ENCODE measurements around the gene SLC25A42.
"Not testable (repeated sequence)": the region's sequence is repeated elsewhere in the genome, so short reads cannot be mapped to it uniquely, and the experiment has no call there.

The SLC25A42 gene, protein sequence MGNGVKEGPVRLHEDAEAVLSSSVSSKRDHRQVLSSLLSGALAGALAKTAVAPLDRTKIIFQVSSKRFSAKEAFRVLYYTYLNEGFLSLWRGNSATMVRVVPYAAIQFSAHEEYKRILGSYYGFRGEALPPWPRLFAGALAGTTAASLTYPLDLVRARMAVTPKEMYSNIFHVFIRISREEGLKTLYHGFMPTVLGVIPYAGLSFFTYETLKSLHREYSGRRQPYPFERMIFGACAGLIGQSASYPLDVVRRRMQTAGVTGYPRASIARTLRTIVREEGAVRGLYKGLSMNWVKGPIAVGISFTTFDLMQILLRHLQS

DNA sequence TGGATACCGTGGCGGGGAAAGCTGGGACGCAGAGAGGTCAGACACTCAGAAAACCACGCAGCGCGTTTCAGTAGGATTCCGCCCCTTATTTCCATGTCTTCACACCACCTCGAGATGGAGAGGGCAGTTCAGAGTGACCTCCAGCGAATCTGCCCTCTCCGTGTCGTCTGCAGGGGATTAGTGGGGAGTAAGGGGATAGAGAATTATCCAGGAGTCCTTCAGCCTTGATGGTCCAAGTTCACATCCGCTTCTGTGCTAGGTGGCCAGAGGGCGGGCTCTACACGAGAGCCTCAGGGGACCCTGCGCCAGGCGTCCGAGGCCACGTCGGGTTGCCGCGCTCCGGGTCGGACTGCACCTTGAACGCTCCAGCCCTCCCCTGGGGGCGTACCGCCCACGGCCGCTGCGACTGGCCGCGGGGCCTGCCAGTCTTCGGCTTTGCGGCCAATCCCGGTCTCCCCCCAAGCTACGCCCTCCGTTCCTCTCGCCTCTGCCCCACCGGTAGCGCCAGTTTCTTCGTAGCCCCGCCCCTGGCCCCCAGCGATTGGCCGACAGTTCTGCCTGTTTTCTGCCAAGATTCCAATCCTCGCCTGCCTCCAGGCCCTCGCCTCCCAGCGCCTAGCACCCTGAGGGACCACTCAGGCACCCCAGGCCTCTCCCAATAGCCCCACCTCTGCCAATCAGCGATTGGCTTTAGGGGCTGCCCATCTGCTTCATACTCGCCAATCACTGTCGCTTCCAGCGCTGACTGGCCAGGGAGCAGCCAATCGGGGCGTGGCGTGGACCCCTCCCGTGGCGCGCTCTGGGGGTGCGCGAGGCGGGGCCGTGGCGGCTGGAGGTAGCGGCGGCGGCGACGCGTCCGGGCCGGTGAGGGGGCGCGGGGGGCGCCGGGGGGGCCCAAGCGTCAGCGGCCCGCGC is at the start of gene SLC25A42:
SLC25A42 (plus strand) TSS at position 812 of the 915 bp plus-strand sequence. CDS start 32,131 bp downstream, outside the sequence.
- H3K27ac ChIP-seq = peak within 1 kb of the TSS in 18 of 21 experiments; percentile 35 to 83 (median 72)
- peak within 1 kb of the TSS; percentile 45 to 91 (median 67) for H3K4me3 ChIP-seq

DNA sequence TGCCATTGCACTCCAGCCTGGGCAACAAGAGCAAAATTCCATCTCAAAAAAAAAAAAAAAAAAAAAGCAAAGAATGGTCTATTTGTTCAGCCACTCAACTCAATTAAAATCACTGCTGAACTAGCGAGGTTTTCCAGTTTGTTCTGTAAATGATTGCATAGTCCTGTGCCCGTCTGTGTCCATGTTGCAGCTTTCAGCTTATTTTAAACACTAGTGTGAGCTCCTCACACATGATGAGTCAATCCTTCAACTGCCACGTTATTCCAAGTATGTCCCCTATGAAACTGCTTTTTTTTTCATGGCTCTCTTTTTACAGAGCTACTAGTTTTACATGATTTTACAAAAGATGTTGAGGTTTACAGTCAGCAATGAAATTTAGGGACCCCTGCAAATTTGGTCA is 42.7 kb upstream of the SLC25A42 start:
- no peak overlapping the region for H3K27ac ChIP-seq
- H3K4me3 ChIP-seq = no peak overlapping the region

DNA sequence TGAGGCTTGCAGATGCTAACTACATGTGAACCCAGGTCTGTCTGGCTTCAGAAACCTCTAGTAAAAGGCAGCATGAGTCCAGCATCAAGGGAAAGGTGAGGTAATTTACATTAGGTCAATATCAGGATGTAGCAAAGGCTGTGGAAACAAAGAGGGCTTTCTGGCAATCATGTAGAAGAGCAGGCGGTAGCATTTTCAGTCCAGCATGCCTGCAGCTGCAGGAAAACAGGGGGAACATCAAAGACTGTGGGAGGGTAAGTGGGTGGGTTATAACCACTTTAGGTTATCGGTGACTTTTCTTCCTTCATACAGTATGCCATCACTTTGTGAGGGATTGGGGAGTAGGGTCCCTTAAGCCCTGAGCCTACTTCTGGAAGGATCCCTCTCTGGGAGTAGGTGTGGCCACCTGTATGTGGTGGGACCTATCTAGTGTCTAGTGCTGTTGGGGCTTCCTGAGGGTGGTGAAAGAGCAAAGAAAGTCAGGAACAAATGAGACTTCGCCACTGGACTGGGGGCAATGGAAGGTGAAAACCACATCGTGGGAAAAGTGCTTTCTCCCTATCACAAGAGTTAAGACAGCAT is 41.3 kb upstream of the SLC25A42 start:
- H3K27ac ChIP-seq = no peak overlapping the region
- no peak overlapping the region for H3K4me3 ChIP-seq

DNA sequence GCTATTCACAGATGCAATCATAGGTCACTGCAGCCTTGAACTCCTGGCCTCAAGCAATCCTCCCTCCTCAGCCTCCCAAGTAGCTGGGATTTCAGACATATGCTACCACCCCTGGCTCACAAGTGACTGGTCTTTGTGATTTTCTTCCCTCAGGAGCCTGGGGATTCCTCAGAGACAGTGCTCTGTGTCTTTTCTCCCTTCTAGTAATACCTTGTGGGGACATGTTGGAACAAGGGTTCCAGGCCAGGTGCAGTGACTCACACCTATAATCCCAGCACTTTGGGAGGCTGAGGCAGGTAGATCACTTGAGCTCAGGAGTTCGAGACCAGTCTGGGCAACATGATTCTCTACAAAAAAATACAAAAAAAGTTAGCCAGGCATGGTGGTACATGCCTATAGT is 40.4 kb upstream of the SLC25A42 start:
- not testable (repeated sequence) for H3K27ac ChIP-seq, H3K4me3 ChIP-seq

DNA sequence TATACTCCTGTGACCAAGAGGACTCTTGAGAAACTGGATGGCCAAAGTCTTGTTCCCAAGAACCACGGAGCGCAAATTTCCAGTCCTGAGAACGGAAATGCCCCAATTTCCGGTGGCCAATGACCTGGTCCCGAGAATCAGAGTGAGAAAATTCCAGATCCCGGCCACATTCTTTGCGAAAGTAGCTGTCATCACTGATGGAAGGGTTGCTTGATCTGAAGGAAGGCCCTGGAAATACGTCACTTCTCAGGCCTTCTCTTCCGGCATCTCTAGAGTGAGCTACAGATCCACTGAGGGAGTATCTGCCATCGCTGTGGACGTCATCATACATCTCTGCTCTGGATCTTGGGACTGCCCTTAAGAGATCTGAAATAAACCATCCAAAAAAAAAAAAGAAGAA is 37.9 kb upstream of the SLC25A42 start:
- Histone ChIP-seq H3K27ac (peak overlapping the region in 1 of 21 experiments; percentile 6), H3K4me3 (no peak overlapping the region)

DNA sequence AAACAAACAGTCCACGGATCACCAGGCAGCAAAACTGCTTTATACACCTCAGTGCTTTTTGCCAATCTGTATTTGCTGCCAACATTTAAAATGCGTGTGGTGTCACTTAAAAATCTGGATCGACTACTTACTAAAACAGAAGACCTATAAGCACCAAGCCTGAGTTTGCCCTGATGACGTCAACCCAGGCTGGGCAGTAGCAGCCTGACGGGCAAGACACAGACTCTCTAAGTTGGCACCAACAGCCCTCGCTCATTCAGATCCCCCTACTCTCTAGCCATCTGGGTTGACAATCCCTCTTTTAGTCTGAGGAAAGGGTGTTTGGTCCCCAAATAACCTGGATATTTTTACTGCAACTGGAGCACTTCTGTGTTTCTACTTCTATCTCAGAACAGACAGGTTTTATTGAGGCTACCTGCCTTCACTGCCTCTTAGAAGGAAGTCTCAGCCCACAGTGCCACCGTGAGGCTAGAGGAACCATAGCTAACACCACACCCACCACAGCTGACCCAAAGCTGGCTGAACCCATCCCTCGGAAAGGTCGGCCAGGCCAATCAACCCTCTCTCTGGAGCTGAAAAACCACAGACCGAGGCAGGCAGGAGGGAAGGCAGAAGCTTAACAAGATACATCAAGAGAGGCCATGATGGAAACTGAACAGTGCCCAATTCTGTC is 37.4 kb upstream of the SLC25A42 start:
- H3K27ac ChIP-seq = peak overlapping the region in 3 of 21 experiments; percentile 6 to 36 (median 35)

DNA sequence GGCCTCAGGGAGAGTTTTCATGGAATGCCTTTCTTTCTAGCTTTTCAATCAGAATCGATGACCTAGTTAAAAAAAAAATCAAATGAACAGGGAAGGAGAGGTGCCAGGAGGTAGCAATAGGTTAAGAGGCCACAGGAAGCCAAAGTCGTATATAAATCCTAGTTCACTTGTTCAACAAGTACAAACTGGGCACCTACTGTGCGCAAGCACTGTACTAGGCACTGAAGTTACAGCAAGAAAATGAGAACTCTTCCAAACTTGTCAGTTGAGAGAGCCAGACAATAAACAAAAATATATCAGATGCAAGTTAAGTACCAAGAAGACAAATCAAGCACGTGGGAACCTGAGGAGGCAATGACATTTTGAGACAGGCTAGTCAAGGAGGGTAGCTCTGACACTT is 36.6 kb upstream of the SLC25A42 start:
- Histone ChIP-seq H3K27ac (no peak overlapping the region), H3K4me3 (no peak overlapping the region)

More for the DNA sequence above, 37.4 kb upstream of the SLC25A42 start:
- H3K4me3 ChIP-seq = no peak overlapping the region

DNA sequence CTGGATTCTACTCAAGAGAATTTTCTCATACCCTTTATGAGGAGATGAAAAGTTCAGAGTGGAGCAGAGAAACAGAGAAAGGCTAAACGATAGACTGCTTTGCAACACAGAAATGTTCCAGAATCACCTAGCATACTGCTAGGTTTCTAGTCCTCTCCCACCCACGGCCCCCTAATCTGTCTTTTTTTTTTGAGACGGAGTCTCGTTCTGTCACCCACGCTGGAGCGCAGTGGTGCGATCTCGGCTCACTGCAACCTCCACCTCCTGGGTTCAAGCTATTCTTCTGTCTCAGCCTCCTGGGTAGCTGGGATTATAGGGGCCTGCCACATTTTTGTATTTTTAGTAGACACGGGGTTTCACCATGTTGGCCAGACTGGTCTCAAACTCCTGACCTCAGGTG is 35.3 kb upstream of the SLC25A42 start:
- Histone ChIP-seq H3K27ac (no peak overlapping the region), H3K4me3 (no peak overlapping the region)

DNA sequence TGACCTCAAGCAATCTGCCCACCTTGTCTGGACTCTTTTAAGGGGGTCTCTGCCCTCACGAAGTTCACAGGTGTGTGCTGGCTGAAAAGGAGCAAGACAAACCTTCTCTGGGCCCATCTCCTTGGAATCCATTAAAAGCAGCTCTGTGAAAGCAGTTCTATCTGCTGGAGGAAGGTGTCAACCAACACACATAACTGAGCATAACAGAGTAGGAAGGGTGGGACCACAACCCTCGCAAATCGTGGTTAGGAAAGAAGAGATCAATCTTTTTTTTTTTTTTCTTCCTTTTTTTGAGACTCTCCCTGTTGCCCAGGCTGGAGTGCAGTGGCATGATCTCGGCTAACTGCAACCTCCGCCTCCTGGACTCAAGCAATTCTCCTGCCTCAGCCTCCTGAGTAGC is 31.9 kb upstream of the SLC25A42 start:
- Histone ChIP-seq H3K4me3 (peak overlapping the region in 2 of 7 experiments; percentile 68 to 97), H3K27ac (peak overlapping the region in 4 of 21 experiments; percentile 26 to 99 (median 69))

DNA sequence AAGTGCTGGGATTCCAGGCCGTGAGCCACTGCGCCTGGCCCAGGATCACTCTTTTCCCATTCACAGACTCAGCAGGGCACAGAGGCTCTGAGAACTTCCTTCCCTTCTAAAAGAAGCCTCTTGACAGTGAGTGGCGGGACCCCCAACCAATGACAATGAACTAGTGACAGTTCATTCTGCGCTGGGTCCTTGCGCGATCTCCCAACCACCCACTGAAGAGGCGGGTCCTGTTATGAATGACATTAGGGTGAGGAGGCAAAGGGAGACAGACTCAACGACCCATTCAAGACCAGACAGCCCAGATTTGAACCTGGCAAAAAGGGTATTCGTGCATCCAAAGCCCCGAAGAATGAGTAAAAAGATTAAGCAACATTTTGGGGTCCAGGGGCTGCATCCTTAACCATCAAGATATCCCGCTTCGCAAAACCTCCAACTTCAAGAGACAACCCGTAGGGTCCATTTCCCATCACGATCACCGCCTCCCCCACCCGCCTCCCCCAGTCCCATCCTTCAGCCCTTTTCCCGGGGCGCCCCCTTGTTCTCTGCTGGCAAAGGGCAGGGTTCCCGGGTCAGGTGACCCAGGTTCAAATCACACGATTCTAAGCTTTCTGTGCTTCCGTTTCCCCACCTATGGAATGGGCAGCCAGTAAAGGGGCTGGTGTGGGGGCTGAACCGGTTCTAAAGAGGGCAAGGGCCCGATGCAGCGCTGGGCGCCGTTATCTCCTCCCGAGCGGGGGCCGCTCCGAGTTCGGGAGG is 31.2 kb upstream of the SLC25A42 start:
- peak overlapping the region; percentile 56 to 97 (median 77) for H3K4me3 ChIP-seq
- H3K27ac ChIP-seq = peak overlapping the region; percentile 67 to 100 (median 97)

DNA sequence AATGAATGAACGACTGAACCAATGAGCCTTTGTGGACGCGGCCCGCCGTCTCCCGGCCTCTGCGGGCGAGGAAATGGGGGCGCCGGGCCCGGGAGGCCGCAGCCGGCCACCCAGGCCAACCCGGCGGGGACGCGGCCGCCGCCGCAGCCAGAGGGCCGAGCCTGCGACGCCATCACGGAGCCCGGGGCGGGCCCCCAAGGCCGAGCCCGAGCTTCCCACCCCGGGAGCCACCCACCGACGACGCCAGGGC is 30.7 kb upstream of the SLC25A42 start:
- H3K27ac ChIP-seq = peak overlapping the region; percentile 67 to 100 (median 97)
- H3K4me3 ChIP-seq = peak overlapping the region; percentile 56 to 97 (median 77)

DNA sequence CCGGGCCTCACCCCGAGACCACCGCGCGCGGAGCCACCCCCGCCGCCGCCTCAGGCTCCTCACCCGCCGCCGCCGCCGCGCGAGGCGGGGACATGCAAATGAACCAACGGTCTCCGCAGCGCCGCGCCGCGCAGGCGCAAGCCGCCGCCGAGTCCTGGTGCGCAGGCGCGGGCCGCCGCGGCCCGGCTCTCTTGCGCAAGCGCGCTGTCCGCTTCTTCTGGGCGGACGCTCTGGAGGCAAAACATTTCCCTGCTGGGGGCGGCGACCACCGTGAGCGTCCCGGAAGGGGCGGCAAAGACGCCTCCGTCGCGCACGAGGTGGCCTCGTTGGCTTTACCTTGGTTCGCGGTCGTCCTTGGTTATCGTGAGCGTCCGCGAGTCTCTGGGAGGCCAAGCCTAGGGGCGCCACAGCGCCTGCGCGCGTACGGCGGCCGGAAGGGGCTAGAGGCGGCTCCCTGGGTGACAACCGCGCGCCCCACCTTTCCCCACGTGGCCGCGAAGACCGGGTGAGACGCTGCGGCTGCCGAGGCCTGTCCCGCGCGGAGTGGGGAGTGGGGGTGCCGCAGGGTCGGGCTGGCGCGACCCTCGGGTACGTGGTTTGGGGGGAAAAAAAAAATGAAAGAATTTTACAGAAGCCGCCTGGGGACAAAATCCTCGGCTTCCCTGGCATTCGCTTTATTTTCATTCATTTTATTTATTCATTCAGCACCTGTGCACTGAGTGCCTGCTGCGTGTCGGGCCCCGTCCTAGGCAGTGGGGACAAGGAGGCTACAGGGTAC is 30.2 kb upstream of the SLC25A42 start, which contains the start of the genes ARMC6 and SUGP2:
ARMC6 (plus strand) TSS at position 178 of the 778 bp plus-strand sequence. CDS start 607 bp downstream, outside the sequence.
SUGP2 (minus strand) TSS at position 92 of the 778 bp plus-strand sequence. CDS start 2,446 bp downstream, outside the sequence.
- Histone ChIP-seq H3K27ac (peak within 1 kb of the TSS; percentile 67 to 100 (median 97)), H3K4me3 (peak within 1 kb of the TSS; percentile 56 to 97 (median 77))

DNA sequence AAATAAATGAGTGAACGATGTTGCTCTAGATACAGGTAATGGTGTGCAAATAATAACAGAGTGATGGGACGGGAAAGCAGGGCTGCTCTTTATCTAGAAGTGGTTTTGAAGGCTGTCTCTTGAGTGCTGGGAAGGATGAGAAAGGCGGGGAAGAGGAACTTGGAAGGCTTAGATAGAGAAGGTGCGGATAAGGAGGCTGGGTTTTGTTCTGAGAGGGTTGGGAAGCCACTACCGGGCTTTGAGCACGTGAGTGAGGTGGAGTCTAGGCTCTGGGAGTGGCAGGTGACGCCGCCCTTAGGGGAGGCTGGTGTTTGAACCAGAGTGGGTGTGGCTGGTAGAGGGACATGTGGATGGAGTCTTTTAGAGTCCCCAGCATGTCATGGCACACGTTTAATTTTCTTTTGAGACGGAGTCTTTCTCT is 29.6 kb upstream of the SLC25A42 start:
- peak overlapping the region; percentile 56 to 97 (median 77) for H3K4me3 ChIP-seq
- peak overlapping the region; percentile 46 to 100 (median 97) for H3K27ac ChIP-seq

DNA sequence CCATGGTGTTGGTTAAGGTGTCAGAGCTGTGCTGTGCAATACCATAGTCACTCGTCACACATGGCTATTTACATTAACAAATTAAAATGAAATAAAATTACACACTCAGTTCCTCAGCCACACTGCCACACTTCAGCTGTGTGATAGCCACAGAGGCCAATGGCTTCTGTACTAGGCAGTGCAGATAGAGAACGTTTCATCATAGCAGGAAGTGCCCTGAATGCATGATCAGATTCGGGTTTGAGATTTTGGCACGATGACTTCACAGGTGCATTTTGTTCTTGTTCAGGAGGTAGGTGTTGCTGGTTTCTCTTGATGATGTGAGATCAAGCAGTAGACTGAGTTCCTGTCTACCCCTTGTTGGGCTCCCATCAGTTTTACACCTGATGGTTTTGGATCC is 23.9 kb upstream of the SLC25A42 start:
- no peak overlapping the region for H3K27ac ChIP-seq
- H3K4me3 ChIP-seq = no peak overlapping the region

DNA sequence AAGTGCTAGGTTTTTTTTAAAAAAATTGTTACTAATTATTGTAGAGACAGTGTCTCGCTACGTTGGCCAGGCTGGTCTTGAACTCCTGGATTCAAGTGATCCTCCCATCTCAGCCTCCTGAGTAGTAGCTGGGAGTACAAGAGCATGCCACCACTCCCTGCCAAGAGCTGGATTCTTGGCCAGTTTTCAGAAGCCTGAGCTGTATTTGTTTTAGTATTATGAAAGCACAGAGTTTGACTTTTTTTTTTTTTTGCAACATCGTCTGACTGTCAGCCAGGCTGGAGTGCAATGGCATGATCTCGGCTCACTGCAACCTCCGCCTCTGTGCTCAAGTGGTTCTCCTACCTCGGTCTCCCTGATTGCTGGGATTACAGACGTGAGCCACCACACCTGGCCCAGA is 23.4 kb upstream of the SLC25A42 start:
- H3K27ac ChIP-seq = peak overlapping the region in 3 of 21 experiments; percentile 3 to 22 (median 7)
- no peak overlapping the region for H3K4me3 ChIP-seq

DNA sequence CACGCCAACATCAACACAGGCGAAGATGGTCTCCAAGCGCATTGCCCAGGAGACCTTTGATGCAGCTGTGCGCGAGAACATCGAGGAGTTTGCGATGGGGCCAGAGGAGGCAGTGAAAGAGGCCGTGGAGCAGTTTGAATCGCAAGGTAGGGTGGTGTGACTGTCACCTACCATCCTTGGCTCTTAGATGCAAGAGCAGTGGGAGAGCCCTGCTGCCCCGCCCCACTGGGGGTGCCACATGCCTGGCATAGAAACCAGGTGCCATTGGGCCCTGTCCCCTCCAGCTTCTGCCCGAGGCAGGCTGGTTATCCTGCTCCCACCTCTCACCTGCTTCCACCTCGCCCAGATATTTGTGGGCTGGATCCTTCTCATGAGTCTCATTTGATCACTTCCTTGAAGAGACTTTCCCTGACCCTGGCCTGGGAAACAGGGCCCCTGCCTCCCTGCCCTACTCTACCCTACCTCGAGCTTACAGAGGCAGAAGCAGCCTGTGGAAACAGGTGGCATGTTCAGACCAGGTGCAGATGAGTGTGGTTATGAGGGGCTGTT is 21.0 kb upstream of the SLC25A42 start:
- H3K27ac ChIP-seq = no peak overlapping the region
- H3K4me3 ChIP-seq = no peak overlapping the region

DNA sequence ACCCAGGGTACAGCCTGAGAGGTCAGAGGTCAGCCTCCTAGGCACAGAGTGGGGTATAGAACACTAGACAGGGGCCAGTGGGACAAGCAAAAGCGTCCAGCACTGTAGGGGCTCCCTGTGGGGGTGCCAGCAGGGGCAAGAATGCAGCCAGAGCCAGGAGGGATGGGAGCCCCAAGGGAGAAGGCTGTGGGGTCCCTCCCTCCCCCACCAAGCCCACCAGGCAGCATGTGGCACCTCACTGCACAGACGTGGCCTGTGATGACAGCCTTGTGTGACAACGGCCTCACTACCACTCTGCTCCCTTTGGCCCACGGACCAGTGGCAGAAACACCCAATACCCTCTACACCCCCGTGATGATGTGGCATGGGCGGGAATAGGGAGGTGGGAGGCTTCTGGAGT is 20.3 kb upstream of the SLC25A42 start:
- H3K4me3 ChIP-seq = no peak overlapping the region
- no peak overlapping the region for H3K27ac ChIP-seq

DNA sequence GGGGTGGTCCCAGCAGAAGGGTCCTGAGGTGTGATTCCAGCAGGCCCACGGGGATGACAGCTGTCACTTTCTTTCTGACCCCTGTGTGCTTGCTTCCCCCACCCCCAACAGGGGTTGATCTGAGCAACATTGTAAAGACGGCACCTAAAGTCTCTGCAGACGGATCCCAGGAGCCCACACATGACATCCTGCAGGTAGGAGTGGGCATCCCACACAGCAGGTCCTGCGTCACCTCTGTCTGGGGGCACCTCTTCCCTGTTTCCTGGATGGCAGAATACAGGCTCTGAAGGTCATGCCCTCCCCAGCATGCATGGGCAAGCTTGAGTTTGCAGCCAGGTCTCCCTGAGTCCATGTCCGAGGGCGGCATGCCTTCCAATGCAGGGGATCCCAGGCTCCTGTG is 19.9 kb upstream of the SLC25A42 start:
- Histone ChIP-seq H3K4me3 (no peak overlapping the region), H3K27ac (no peak overlapping the region)
